ENCODE measurements around the gene ZNF268.
"Not testable (repeated sequence)": the region's sequence is repeated elsewhere in the genome, so short reads cannot be mapped to it uniquely, and the experiment has no call there.

Gene ZNF268

DNA sequence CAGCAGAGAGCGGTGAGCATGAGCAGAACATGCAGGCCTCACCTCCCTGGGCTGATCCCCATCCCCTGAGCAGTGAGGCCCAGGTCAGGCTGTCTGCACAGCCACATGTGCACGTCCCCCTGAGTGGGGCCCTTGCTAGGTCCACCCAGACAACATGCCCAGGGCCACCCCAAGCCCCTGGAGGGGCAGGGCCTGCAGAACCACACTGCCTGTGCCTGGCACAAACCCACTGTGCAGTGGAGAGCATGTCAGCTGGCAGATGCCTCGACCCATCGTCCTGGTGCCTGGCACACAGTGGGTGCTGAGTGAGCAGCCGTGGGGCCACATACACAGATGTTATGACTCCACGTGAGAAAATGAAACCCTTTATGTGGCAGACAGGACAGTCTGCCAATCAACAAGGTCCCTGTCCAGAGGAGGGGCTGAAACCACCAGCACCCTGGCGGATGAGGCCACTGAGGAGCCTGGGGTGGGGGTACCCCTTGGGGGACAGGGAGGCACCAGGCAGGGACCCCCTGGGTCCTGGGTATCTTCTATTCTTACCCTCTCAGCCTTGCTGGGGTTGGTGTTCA, 46.1 kb downstream of the ZNF268 start:
- no peak for DNase-seq

- DNase-seq: no peak
Measured at GRCh38 chr12:133231001-133231400, 49.7 kb downstream of the ZNF268 start.

DNA sequence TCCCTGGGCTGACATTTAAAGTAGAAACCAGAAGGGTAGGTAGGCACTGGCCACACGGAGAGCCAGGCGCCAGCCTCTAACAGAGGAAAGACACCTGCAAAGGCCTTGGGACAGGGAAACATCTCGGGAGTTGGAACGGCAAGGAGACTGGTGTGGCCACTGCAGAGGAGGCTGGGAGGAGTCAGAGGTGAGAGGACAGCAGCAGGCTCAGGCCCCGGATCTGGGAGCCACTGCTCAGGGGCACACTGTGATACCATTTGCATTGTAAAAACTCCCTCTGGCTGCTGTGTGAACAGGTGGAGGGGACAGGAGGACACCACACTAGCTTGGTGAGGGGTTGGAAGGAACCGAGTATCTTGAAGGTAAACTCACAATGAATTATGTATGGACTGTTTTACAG, 51.7 kb downstream of the ZNF268 start:
- no peak for DNase-seq

- DNase-seq: no peak
Measured at GRCh38 chr12:133233993-133234564, 52.8 kb downstream of the ZNF268 start.

GRCh38 chr12:133234971-133235370, 53.7 kb downstream of the ZNF268 start:
- no peak for DNase-seq

DNA sequence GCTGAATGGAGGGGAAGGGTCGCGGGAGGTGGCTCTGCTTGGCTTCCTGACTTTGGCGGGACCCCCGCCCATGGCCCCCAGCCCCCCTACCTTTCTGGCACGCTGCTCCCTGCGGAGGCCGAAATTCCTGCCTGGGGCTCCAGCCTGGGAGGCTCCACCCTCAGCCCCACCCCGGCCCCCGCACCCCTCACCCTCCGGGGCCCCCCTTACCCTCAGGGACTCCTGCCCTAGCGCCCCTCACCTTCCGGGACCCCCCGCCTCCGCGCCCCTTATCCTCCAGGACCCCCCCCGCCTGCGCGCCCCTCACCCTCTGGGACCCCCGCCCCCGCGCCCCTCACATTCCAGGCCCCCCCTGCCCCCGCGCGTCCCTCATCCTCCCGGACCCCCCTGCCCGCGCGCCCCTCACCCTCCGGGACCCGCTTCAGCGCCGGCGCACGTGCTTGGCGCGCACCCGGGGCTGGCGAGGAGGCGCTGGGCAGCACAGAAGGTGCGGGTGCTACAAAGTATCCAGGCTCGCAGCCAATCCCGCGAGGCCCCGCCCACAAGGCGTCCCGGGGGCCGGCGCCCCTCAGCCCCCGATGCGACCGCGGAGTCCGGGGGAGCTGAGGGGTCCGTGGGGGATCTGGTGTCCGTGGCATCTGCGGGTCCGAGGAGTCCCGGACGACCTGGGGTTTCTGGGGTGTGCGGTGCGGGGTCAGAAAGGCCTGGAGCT, 54.3 kb downstream of the ZNF268 start, which contains the start of gene ANHX:
ANHX (minus strand) TSS at position 477 of the 712 bp plus-strand sequence. CDS start 1,521 bp downstream, outside the sequence.
- DNase-seq: no peak

DNA sequence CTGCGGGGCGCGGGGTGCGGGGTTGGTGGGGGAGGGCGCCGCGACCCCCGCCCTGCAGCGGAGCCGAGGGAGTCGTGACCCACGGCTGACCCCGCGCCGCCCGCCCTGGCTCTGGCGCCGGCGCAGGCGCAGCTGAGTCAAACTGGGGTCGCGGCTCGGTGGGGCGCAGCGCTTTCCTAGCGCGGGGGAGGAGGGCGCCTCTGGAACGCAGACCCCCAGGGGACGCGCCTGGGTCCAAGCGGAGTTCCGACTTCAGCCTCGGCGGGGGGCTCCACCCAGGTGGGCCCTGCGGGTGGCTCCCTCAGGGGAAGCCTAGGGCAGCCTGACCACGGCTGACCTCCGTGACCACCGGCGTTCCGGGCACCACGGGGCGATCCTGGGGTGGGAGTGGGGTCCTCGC, 54.8 kb downstream of the ZNF268 start:
- DNase-seq: no peak

- no peak for DNase-seq
Measured at GRCh38 chr12:133236556-133236955, 55.3 kb downstream of the ZNF268 start.

DNA sequence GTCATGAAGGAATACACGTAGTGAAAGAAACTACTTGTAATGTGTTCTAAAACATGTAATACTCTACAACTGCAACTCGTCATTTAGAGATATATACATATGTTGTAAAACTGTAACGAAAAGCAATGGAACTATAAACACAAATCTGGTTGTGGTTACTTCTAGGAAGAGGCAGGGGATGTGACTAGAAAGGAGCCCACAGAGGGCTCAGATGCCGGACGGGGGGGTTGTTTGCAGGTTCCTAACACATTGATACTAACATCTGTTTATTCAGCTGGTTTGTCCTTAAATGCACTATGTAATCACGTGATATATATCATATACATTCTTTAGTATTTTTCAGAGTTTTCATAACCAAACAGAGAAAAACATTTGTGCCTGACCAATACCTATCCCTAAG, 70.4 kb downstream of the ZNF268 start:
- DNase-seq: no peak

DNA sequence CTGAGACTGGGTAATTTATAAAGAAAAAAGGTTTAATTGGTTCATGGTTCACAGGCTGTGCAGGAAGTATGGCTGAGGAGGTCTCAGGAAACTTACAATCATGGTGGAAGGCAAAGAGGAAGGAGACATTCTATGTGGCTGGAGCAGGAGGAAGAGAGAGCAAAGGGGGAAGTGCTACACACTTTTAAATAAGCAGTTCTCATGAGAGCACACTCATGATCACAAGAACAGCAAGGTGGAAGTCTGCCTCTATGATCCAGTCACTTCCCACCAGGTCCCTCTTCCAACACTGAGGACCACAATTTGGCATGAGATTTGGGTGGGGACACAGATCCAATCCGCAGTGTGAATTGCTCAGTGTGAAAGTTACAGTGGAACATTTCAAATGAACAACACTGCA, 74.5 kb downstream of the ZNF268 start:
- not testable (repeated sequence) for DNase-seq

GRCh38 chr12:133256321-133256720, 75.0 kb downstream of the ZNF268 start:
- no peak for DNase-seq

DNA sequence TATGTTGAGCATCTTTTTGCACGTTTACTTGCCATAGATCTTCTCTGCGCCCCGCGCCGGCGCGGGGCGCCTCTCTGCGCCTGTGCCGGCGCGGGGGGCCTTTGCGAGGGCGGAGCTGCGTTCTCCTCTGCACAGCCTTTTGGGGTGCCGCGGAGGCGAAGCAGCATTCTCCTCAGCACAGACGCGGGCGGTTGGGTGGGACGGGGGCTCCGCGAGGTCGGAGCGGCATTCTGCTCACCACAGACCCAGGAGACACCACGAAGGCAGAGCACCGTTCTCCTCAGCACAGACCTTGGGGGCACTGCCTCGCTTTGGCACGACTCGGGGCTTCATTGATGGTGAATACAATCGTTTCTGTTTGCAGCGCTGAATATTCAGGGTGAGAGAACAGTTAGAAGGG, 82.9 kb downstream of the ZNF268 start:
- no peak for DNase-seq
